H9 (cell line): ENCODE measurements around the gene BCL2L15. TPM values are rescaled to one million over a fixed set of nuclear protein-coding genes. Genes with fewer than 3 reads are reported as not detected.

Source experiments
- DNase-seq: peaks from one replicate; pipeline ENCODE4 v3.0.0-alpha.2; 2017
- H2AFZ ChIP-seq: one replicate; pipeline ENCODE4 v1.6.1; 2013; ENCODE audit warnings: mild to moderate bottlenecking, low read length, control low read depth, moderate library complexity
- H2AK5ac ChIP-seq: 2 replicates; pipeline ENCODE4 v1.6.1; 2013; ENCODE audit warnings: low read length, control low read depth, mixed read lengths; ENCODE audit not compliant: insufficient read length
- H2BK120ac ChIP-seq: one replicate; pipeline ENCODE4 v1.6.1; 2013; ENCODE audit warnings: low read depth, mild to moderate bottlenecking, low read length, control low read depth, inconsistent platforms; ENCODE audit not compliant: poor library complexity, severe bottlenecking
- H2BK12ac ChIP-seq: 2 replicates; pipeline ENCODE4 v1.6.1; 2013; ENCODE audit warnings: low read length, control low read depth, mixed read lengths, low read depth; ENCODE audit not compliant: insufficient read length
- H2BK15ac ChIP-seq: 2 replicates; pipeline ENCODE4 v1.6.1; 2013; ENCODE audit warnings: low read depth, low read length, control low read depth
- H2BK20ac ChIP-seq: one replicate; pipeline ENCODE4 v1.6.1; 2013; ENCODE audit warnings: low read depth, mild to moderate bottlenecking, low read length, control low read depth, inconsistent platforms; ENCODE audit not compliant: poor library complexity, severe bottlenecking
- H2BK5ac ChIP-seq: 2 replicates; pipeline ENCODE4 v1.6.1; 2013; ENCODE audit warnings: low read length, control low read depth, mixed read lengths; ENCODE audit not compliant: insufficient read length
- H3K14ac ChIP-seq: 2 replicates; pipeline ENCODE4 v1.6.1; 2013; ENCODE audit warnings: low read length, control low read depth; ENCODE audit not compliant: insufficient read depth
- H3K18ac ChIP-seq: 2 replicates; pipeline ENCODE4 v1.6.1; 2013; ENCODE audit warnings: low read depth, mild to moderate bottlenecking, mixed read lengths, low read length, control low read depth; ENCODE audit not compliant: insufficient read length
- H3K23ac ChIP-seq: 2 replicates; pipeline ENCODE4 v1.6.1; 2013; ENCODE audit warnings: low read length, control low read depth, mixed read lengths, low read depth; ENCODE audit not compliant: insufficient read length
- H3K23me2 ChIP-seq: 2 replicates; pipeline ENCODE4 v1.6.1; 2013; ENCODE audit warnings: low read depth, mild to moderate bottlenecking, mixed read lengths, low read length, control low read depth; ENCODE audit not compliant: insufficient read length, poor library complexity, severe bottlenecking
- H3K27ac ChIP-seq: 2 replicates; pipeline ENCODE4 v1.5.1; 2013; ENCODE audit warnings: low read length, control low read depth, mixed read lengths, low read depth; ENCODE audit not compliant: insufficient read length
- H3K27me3 ChIP-seq: 2 replicates; pipeline ENCODE4 v1.6.1; 2013; ENCODE audit warnings: low read length, control low read depth, inconsistent platforms; ENCODE audit not compliant: insufficient read depth
- H3K4ac ChIP-seq: 2 replicates; pipeline ENCODE4 v1.6.1; 2013; ENCODE audit warnings: low read depth, mild to moderate bottlenecking, control low read depth, inconsistent platforms, low read length, moderate library complexity
- H3K4me1 ChIP-seq: 2 replicates; pipeline ENCODE4 v1.6.1; 2013; ENCODE audit warnings: low read length, control low read depth, inconsistent platforms; ENCODE audit not compliant: insufficient read depth
- H3K4me2 ChIP-seq: 2 replicates; pipeline ENCODE4 v1.6.1; 2013; ENCODE audit warnings: low read length, control low read depth, mixed read lengths; ENCODE audit not compliant: insufficient read length, insufficient read depth
- H3K56ac ChIP-seq: 2 replicates; pipeline ENCODE4 v1.6.1; 2013; ENCODE audit warnings: low read depth, mild to moderate bottlenecking, mixed read lengths, low read length, control low read depth; ENCODE audit not compliant: insufficient read length
- H3K79me1 ChIP-seq: 2 replicates; pipeline ENCODE4 v1.6.1; 2013; ENCODE audit warnings: low read depth, mild to moderate bottlenecking, moderate library complexity, low read length, control low read depth, inconsistent platforms; ENCODE audit not compliant: insufficient read depth, poor library complexity, severe bottlenecking
- H3K79me2 ChIP-seq: 2 replicates; pipeline ENCODE4 v1.6.1; 2013; ENCODE audit warnings: low read length, control low read depth, inconsistent platforms; ENCODE audit not compliant: insufficient read depth
- H3K9ac ChIP-seq: 2 replicates; pipeline ENCODE4 v1.6.1; 2013; ENCODE audit warnings: low read length, control low read depth, mixed read lengths; ENCODE audit not compliant: insufficient read length; ENCODE audit errors: extremely low read depth
- H3K9me3 ChIP-seq: one replicate; pipeline ENCODE4 v1.6.1; 2013; ENCODE audit warnings: low read depth, low read length, inconsistent platforms; ENCODE audit not compliant: control insufficient read depth
- H3T11ph ChIP-seq: one replicate; pipeline ENCODE4 v1.6.1; 2013; ENCODE audit warnings: mild to moderate bottlenecking, low read length, control low read depth, inconsistent platforms
- H4K20me1 ChIP-seq: one replicate; pipeline ENCODE4 v1.6.1; 2013; ENCODE audit not compliant: control insufficient read depth, insufficient read length, insufficient read depth
- H4K5ac ChIP-seq: 2 replicates; pipeline ENCODE4 v1.6.1; 2013; ENCODE audit warnings: low read depth, mild to moderate bottlenecking, mixed read lengths, low read length, control low read depth; ENCODE audit not compliant: insufficient read length
- H4K8ac ChIP-seq: replicated peaks from 2 replicates; pipeline ENCODE4 v1.6.1; 2013; ENCODE audit warnings: low read length, control low read depth, mixed read lengths, low read depth; ENCODE audit not compliant: insufficient read length
- H4K91ac ChIP-seq: 2 replicates; pipeline ENCODE4 v1.6.1; 2013; ENCODE audit warnings: low read depth, mild to moderate bottlenecking, moderate library complexity, mixed read lengths, low read length, control low read depth; ENCODE audit not compliant: insufficient read length
- H3K27ac Mint-ChIP-seq, 3 experiments: 2 replicates in 2 of 3; 3 replicates in 1 of 3; pipeline ENCODE4 v1.8.0; 2020 to 2021; ENCODE audit warnings: mixed read lengths in 3 of 3, mild to moderate bottlenecking in 1 of 3, moderate library complexity in 1 of 3
- H3K27me3 Mint-ChIP-seq: 2 replicates; pipeline ENCODE4 v1.8.0; 2021; ENCODE audit warnings: low read depth, mild to moderate bottlenecking, moderate library complexity, mixed read lengths
- H3K36me3 Mint-ChIP-seq, 3 experiments: 2 replicates in 2 of 3; 3 replicates in 1 of 3; pipeline ENCODE4 v1.8.0; 2020 to 2021; ENCODE audit warnings: low read depth in 3 of 3, mixed read lengths in 3 of 3; ENCODE audit not compliant: insufficient read depth in 1 of 3
- H3K4me1 Mint-ChIP-seq, 2 experiments: 2 replicates each; pipeline ENCODE4 v1.8.0; 2020; ENCODE audit warnings: mixed read lengths in 2 of 2
- H3K4me3 Mint-ChIP-seq, 2 experiments: 2 replicates in 1 of 2; 3 replicates in 1 of 2; pipeline ENCODE4 v1.8.0; 2020 to 2021; ENCODE audit warnings: mild to moderate bottlenecking in 2 of 2, mixed read lengths in 2 of 2, moderate library complexity in 1 of 2
- H3K9me3 Mint-ChIP-seq, 2 experiments: 2 replicates in 1 of 2; 3 replicates in 1 of 2; pipeline ENCODE4 v1.8.0; 2020; ENCODE audit warnings: mild to moderate bottlenecking in 2 of 2, mixed read lengths in 2 of 2, moderate library complexity in 1 of 2
- total RNA-seq: library from RNA; stranded (reverse); gene quantifications from 2 replicates; pipeline ENCODE4 v1.2.1, GENCODE V29; 2021
- TF ChIP-seq, protein P1 (sequence below): fragments of 200-600 bp; sonication (generic); conservative IDR thresholded peaks from 3 replicates; pipeline ENCODE4 v1.8.0; 2021; ENCODE audit warnings: antibody characterized with exemption, mild to moderate bottlenecking

The BCL2L15 gene
- total RNA-seq, 1 experiment from 2014 or later = 0.22 TPM

DNA sequence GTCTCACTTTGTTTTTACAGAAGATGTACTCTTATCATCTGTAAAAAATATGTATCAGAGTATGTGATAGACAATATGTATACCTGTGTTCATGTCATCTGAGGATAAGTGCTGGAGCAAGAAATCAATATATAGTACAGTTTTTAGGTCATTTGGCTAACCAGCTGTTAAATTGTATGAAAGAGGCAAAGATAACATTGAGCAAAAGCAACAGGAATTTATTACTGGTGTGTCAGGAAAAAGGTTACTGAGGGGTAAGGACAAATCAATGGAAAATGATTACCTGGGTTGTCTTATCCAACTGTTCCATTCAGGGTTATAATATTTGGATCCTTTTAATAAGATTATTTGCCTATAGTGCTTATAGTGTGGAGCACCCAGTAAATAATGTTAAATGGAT, 46.6 kb upstream of the BCL2L15 start:
- Histone ChIP-seq H3K56ac (no peak overlapping the region), H4K8ac (no peak overlapping the region), H3K79me1 (no peaks in the 10 kb centered on the region), H3K79me2 (peaks cover 20% of the 10 kb centered on the region; the same call in 1 of the 2 replicates), H2AFZ (no peak overlapping the region), H2BK120ac (no peak overlapping the region), H3K23ac (no peak overlapping the region), H3K9me3 (no peaks in the 10 kb centered on the region), H2AK5ac (no peak overlapping the region), H3K4ac (no peak overlapping the region), H4K91ac (no peak overlapping the region), H2BK15ac (no peak overlapping the region), H3K23me2 (peaks cover 13% of the 10 kb centered on the region), H3K4me2 (no peak overlapping the region), H3K14ac (no peak overlapping the region), H3K9ac (no peak overlapping the region), H3K18ac (no peak overlapping the region), H4K20me1 (no peaks in the 10 kb centered on the region), H3K27ac (no peak overlapping the region), H2BK12ac (no peak overlapping the region), H4K5ac (no peak overlapping the region), H3K27me3 (no peaks in the 10 kb centered on the region), H2BK20ac (no peak overlapping the region), H3T11ph (no peak overlapping the region), H2BK5ac (no peak overlapping the region), H3K4me1 (no peaks in the 10 kb centered on the region)
- no peaks in the 10 kb centered on the region; a peak in 1 of 5 replicates for H3K9me3 Mint-ChIP-seq
- TF ChIP-seq, protein P1, sequence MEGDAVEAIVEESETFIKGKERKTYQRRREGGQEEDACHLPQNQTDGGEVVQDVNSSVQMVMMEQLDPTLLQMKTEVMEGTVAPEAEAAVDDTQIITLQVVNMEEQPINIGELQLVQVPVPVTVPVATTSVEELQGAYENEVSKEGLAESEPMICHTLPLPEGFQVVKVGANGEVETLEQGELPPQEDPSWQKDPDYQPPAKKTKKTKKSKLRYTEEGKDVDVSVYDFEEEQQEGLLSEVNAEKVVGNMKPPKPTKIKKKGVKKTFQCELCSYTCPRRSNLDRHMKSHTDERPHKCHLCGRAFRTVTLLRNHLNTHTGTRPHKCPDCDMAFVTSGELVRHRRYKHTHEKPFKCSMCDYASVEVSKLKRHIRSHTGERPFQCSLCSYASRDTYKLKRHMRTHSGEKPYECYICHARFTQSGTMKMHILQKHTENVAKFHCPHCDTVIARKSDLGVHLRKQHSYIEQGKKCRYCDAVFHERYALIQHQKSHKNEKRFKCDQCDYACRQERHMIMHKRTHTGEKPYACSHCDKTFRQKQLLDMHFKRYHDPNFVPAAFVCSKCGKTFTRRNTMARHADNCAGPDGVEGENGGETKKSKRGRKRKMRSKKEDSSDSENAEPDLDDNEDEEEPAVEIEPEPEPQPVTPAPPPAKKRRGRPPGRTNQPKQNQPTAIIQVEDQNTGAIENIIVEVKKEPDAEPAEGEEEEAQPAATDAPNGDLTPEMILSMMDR = no peak
- no peaks in the 10 kb centered on the region; the same call in 1 of the 2 replicates for H3K27me3 Mint-ChIP-seq
- H3K4me1 Mint-ChIP-seq = peaks cover 40 to 43% of the 10 kb centered on the region in 2 experiments
- H3K27ac Mint-ChIP-seq = no peak overlapping the region; a peak in 1 of 7 replicates
- no peak overlapping the region for H3K4me3 Mint-ChIP-seq
- peaks cover 0 to 3% (median 3%) of the 10 kb centered on the region in 3 experiments; a peak in 1 of 7 replicates for H3K36me3 Mint-ChIP-seq
- no peak for DNase-seq
